Measurements from ENCODE around the gene SH3PXD2A.
"Not testable (repeated sequence)": the region's sequence is repeated elsewhere in the genome, so short reads cannot be mapped to it uniquely, and the experiment has no call there.

SH3PXD2A gene

GRCh38 chr10:103610083-103610472 is 245.3 kb downstream of the SH3PXD2A start:
- H3K27ac ChIP-seq = no peak overlapping the region
- no peaks in the 10 kb centered on the region for H3K36me3 ChIP-seq (ENCODE audit: insufficient read depth)
- H3K27me3 ChIP-seq (ENCODE audit: insufficient read depth, low read depth) = no peaks in the 10 kb centered on the region
- H3K4me1 ChIP-seq (ENCODE audit: low read depth, poor library complexity, severe bottlenecking) = no peaks in the 10 kb centered on the region
- H3K4me2 ChIP-seq = no peak overlapping the region
- H4K20me1 ChIP-seq (ENCODE audit: insufficient read depth) = no peaks in the 10 kb centered on the region
- TF ChIP-seq CTCF (conservative IDR thresholded peaks at IDR 0.05; ENCODE audit: low read depth, low read length) = no peak
- no peak overlapping the region for H3K4me3 ChIP-seq (IDR thresholded peaks at IDR 0.05; ENCODE audit: insufficient read depth, low read depth, low read length)
- no peaks in the 10 kb centered on the region for H3K79me2 ChIP-seq (ENCODE audit: insufficient read depth, low read depth)
- H2AFZ ChIP-seq (ENCODE audit: low read depth) = no peak overlapping the region
- no peak overlapping the region for H3K9ac ChIP-seq

GRCh38 chr10:103609231-103610082 is 245.9 kb downstream of the SH3PXD2A start:
- Histone ChIP-seq H3K9ac (no peak overlapping the region), H2AFZ (ENCODE audit: low read depth) (no peak overlapping the region), H3K4me3 (IDR thresholded peaks at IDR 0.05; ENCODE audit: insufficient read depth, low read depth, low read length) (no peak overlapping the region), H3K36me3 (ENCODE audit: insufficient read depth) (no peaks in the 10 kb centered on the region), H3K4me1 (ENCODE audit: low read depth, poor library complexity, severe bottlenecking) (no peaks in the 10 kb centered on the region), H3K79me2 (ENCODE audit: insufficient read depth, low read depth) (no peaks in the 10 kb centered on the region), H4K20me1 (ENCODE audit: insufficient read depth) (no peaks in the 10 kb centered on the region), H3K27me3 (ENCODE audit: insufficient read depth, low read depth) (no peaks in the 10 kb centered on the region), H3K4me2 (no peak overlapping the region), H3K27ac (no peak overlapping the region)
- no peak for TF ChIP-seq CTCF (conservative IDR thresholded peaks at IDR 0.05; ENCODE audit: low read depth, low read length)

GRCh38 chr10:103608056-103608455 is 247.3 kb downstream of the SH3PXD2A start:
- H3K79me2 ChIP-seq (ENCODE audit: insufficient read depth, low read depth); H2AFZ ChIP-seq (ENCODE audit: low read depth); H3K27me3 ChIP-seq (ENCODE audit: insufficient read depth, low read depth); H3K4me1 ChIP-seq (ENCODE audit: low read depth, poor library complexity, severe bottlenecking); H3K4me3 ChIP-seq (IDR thresholded peaks at IDR 0.05; ENCODE audit: insufficient read depth, low read depth, low read length); H3K9ac ChIP-seq; H4K20me1 ChIP-seq (ENCODE audit: insufficient read depth); H3K4me2 ChIP-seq; H3K27ac ChIP-seq; H3K36me3 ChIP-seq (ENCODE audit: insufficient read depth): not testable (repeated sequence)

- H3K27me3 ChIP-seq (ENCODE audit: insufficient read depth, low read depth); H3K9ac ChIP-seq; H3K4me2 ChIP-seq; H4K20me1 ChIP-seq (ENCODE audit: insufficient read depth); H3K36me3 ChIP-seq (ENCODE audit: insufficient read depth); H3K79me2 ChIP-seq (ENCODE audit: insufficient read depth, low read depth); H3K4me1 ChIP-seq (ENCODE audit: low read depth, poor library complexity, severe bottlenecking); H3K4me3 ChIP-seq (IDR thresholded peaks at IDR 0.05; ENCODE audit: insufficient read depth, low read depth, low read length); H2AFZ ChIP-seq (ENCODE audit: low read depth); H3K27ac ChIP-seq: not testable (repeated sequence)
Measured at GRCh38 chr10:103607051-103607450, 248.3 kb downstream of the SH3PXD2A start.

- H3K4me2 ChIP-seq, H3K9ac ChIP-seq: not testable (repeated sequence)
Measured at GRCh38 chr10:103606097-103606438, 249.3 kb downstream of the SH3PXD2A start.

More at GRCh38 chr10:103606097-103606438, 249.3 kb downstream of the SH3PXD2A start:
- H3K79me2 ChIP-seq (ENCODE audit: insufficient read depth, low read depth); H3K4me1 ChIP-seq (ENCODE audit: low read depth, poor library complexity, severe bottlenecking); H3K4me3 ChIP-seq (IDR thresholded peaks at IDR 0.05; ENCODE audit: insufficient read depth, low read depth, low read length); H3K27me3 ChIP-seq (ENCODE audit: insufficient read depth, low read depth); H4K20me1 ChIP-seq (ENCODE audit: insufficient read depth); H2AFZ ChIP-seq (ENCODE audit: low read depth); H3K36me3 ChIP-seq (ENCODE audit: insufficient read depth); H3K27ac ChIP-seq: not testable (repeated sequence)

Data from KMS-11 (cell line).